Loucy (cell line): ENCODE data around the gene KCNS1.

ENCODE experiments used
- H2AFZ ChIP-seq: fragments of 200-600 bp; sonication (generic); 2 replicates; pipeline ENCODE4 v1.6.0; 2016; ENCODE audit warnings: antibody characterized with exemption, mild to moderate bottlenecking, low read length, moderate library complexity
- H3F3A ChIP-seq: fragments of 200-600 bp; 2 replicates; pipeline ENCODE4 v1.6.0; 2016; ENCODE audit warnings: antibody characterized with exemption, low read depth, mild to moderate bottlenecking
- H3K27me3 ChIP-seq: fragments of 200-600 bp; sonication (generic); 2 replicates; pipeline ENCODE4 v1.6.1; 2014; ENCODE audit warnings: low read length, mild to moderate bottlenecking; ENCODE audit not compliant: insufficient read depth, poor library complexity, severe bottlenecking
- H3K36me3 ChIP-seq: fragments of 200-600 bp; sonication (generic); 2 replicates; pipeline ENCODE4 v1.6.1; 2016; ENCODE audit warnings: low read length; ENCODE audit not compliant: insufficient read depth
- H3K4me1 ChIP-seq: fragments of 200-600 bp; sonication (generic); 2 replicates; pipeline ENCODE4 v1.5.1; 2014; ENCODE audit warnings: low read length, mild to moderate bottlenecking; ENCODE audit not compliant: insufficient read depth, poor library complexity, severe bottlenecking
- H3K4me2 ChIP-seq: fragments of 200-600 bp; sonication (generic); 2 replicates; pipeline ENCODE4 v1.6.0; 2014; ENCODE audit warnings: antibody characterized with exemption, low read length, low read depth, mild to moderate bottlenecking; ENCODE audit not compliant: poor library complexity, severe bottlenecking
- H3K4me3 ChIP-seq: fragments of 200-600 bp; sonication (generic); 2 replicates; pipeline ENCODE4 v1.5.1; 2014; ENCODE audit warnings: low read length, mild to moderate bottlenecking, mixed read lengths; ENCODE audit not compliant: poor library complexity, severe bottlenecking
- H3K79me2 ChIP-seq: fragments of 200-600 bp; sonication (generic); 2 replicates; pipeline ENCODE4 v1.6.1; 2014; ENCODE audit warnings: low read length; ENCODE audit not compliant: insufficient read depth
- H3K9ac ChIP-seq: fragments of 200-600 bp; sonication (generic); 2 replicates; pipeline ENCODE4 v1.6.0; 2014; ENCODE audit warnings: mild to moderate bottlenecking, low read depth, low read length, moderate library complexity; ENCODE audit not compliant: poor library complexity, severe bottlenecking
- H3K9me2 ChIP-seq: fragments of 200-600 bp; sonication (generic); replicated peaks from 2 replicates; pipeline ENCODE4 v1.6.1; 2016; ENCODE audit warnings: low read depth, low read length, mixed read lengths
- H3K9me3 ChIP-seq: fragments of 200-600 bp; sonication (generic); 2 replicates; pipeline ENCODE4 v1.6.1; 2014; ENCODE audit warnings: mild to moderate bottlenecking, antibody characterized with exemption, low read length, low read depth; ENCODE audit not compliant: insufficient read depth
- H4K20me1 ChIP-seq: fragments of 200-600 bp; sonication (generic); 2 replicates; pipeline ENCODE4 v1.6.0; 2014; ENCODE audit warnings: antibody characterized with exemption, low read length, mild to moderate bottlenecking; ENCODE audit not compliant: insufficient read depth, poor library complexity, severe bottlenecking
- EZH2phosphoT487 ChIP-seq: fragments of 200-600 bp; IDR thresholded peaks from 2 replicates; pipeline ENCODE4 v1.6.1; 2018; ENCODE audit warnings: antibody characterized with exemption, mild to moderate bottlenecking, moderate library complexity, borderline replicate concordance
- TF ChIP-seq, protein P1 (sequence below): fragments of 200-600 bp; sonication (generic); conservative IDR thresholded peaks from 2 replicates; pipeline ENCODE4 v1.5.1; 2014; ENCODE audit warnings: mild to moderate bottlenecking, antibody characterized with exemption, low read length

The KCNS1 gene

DNA sequence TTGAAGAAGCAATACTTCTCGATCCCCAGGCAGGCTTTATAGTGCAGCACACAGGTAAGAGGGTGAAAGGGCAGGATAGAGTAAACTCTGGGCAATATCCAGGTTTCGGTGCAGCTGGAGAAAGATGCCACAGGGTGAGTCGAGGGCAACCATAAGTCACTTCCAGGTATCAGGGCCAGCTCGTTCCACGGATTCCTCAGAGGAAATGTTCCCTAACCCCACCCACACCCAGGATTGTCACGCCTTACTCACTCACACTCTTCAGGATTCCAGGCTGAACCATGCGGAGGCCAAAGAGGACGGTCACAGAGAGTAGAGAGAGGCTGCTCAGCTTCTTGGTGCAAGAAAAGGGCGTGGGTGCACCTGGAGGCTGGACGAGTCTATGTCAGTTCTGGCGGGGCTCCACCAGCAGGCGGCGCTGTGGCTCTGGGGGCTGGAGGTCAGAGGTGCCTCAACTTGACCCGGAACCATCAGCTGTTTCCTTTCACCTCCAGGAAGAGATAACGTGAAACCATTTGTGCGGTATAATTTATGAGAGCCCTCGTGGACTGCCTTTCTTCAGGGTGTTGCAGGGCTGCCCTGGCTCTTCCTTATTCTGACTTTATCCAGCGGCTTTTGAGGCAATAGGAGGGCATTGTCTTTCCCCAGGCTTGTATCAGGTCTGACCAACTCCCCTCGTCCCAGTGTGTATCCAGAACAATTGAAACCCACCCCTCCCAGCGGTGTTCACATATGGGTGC lies 37.8 kb upstream of the KCNS1 start:
- H3K36me3 ChIP-seq: no peaks in the 10 kb centered on the region
- H3K9me2 ChIP-seq: no peaks in the 10 kb centered on the region
- no peak overlapping the region for H2AFZ ChIP-seq
- no peaks in the 10 kb centered on the region for H3K79me2 ChIP-seq
- no peaks in the 10 kb centered on the region for H3K4me1 ChIP-seq
- H3K27me3 ChIP-seq: peaks cover 4% of the 10 kb centered on the region
- H3K4me3 ChIP-seq: no peak overlapping the region
- no peak overlapping the region for H3K9ac ChIP-seq
- no peak for TF ChIP-seq EZH2phosphoT487
- TF ChIP-seq, protein P1, sequence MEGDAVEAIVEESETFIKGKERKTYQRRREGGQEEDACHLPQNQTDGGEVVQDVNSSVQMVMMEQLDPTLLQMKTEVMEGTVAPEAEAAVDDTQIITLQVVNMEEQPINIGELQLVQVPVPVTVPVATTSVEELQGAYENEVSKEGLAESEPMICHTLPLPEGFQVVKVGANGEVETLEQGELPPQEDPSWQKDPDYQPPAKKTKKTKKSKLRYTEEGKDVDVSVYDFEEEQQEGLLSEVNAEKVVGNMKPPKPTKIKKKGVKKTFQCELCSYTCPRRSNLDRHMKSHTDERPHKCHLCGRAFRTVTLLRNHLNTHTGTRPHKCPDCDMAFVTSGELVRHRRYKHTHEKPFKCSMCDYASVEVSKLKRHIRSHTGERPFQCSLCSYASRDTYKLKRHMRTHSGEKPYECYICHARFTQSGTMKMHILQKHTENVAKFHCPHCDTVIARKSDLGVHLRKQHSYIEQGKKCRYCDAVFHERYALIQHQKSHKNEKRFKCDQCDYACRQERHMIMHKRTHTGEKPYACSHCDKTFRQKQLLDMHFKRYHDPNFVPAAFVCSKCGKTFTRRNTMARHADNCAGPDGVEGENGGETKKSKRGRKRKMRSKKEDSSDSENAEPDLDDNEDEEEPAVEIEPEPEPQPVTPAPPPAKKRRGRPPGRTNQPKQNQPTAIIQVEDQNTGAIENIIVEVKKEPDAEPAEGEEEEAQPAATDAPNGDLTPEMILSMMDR: peak; percentile 82
- no peaks in the 10 kb centered on the region for H3K9me3 ChIP-seq
- no peaks in the 10 kb centered on the region for H4K20me1 ChIP-seq
- no peaks in the 10 kb centered on the region for H3F3A ChIP-seq
- no peak overlapping the region for H3K4me2 ChIP-seq

DNA sequence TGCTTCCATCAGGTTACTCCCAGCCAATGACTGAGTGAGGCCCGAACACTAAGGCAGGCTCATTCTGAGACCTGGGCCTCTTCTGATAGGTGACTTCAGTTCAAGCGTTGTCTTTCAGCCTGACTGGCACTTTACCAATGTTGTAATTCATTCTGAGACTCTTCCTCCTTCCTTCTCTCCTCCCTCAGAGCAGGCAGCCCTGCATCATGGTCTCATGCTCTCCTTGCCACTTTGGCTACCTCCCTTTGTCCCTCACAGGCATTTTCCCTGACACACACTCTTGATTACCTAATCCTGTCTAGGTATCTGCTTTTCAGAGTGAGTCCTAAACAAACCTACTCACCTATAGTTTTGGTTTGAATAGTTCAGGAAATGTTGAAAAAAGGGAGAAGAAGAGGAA lies 36.0 kb upstream of the KCNS1 start:
- Histone ChIP-seq H3K4me1 (no peaks in the 10 kb centered on the region), H3K79me2 (no peaks in the 10 kb centered on the region), H3K27me3 (peaks cover 8% of the 10 kb centered on the region), H3K36me3 (no peaks in the 10 kb centered on the region), H3F3A (no peaks in the 10 kb centered on the region), H2AFZ (no peak overlapping the region), H3K4me3 (no peak overlapping the region), H3K9me2 (no peaks in the 10 kb centered on the region), H4K20me1 (no peaks in the 10 kb centered on the region), H3K4me2 (no peak overlapping the region), H3K9me3 (no peaks in the 10 kb centered on the region), H3K9ac (no peak overlapping the region)
- no peak for TF ChIP-seq EZH2phosphoT487
- TF ChIP-seq, protein P1: no peak

DNA sequence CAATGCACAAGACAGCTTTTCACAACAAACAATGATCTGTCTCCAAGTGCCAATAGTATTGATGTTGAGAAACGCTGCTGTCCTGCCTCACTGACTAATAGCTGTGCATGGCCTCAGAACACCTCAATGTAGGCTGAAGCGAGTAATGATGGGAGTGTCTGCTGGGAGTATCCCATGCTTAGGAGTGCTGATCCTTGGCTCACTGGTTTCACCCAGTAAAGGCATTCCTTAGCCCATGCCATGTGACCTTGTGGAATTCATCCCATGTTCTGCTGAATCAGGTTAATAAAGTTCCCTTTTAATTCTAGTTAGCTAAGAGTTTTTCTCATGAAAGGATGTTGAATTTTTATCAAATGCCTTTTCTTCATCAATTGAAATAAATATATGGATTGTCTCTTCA lies 27.2 kb upstream of the KCNS1 start:
- Histone ChIP-seq H2AFZ (no peak overlapping the region), H3K4me1 (no peaks in the 10 kb centered on the region), H3K9ac (no peak overlapping the region), H3K4me2 (no peak overlapping the region), H3K36me3 (no peaks in the 10 kb centered on the region), H3K9me2 (no peaks in the 10 kb centered on the region), H3K9me3 (no peaks in the 10 kb centered on the region), H4K20me1 (no peaks in the 10 kb centered on the region), H3K4me3 (no peak overlapping the region), H3F3A (no peaks in the 10 kb centered on the region), H3K27me3 (peaks cover 7% of the 10 kb centered on the region), H3K79me2 (no peaks in the 10 kb centered on the region)
- TF ChIP-seq, protein P1: no peak
- no peak for TF ChIP-seq EZH2phosphoT487
